ENCODE results near the gene COPA. TPM values are rescaled to one million over a fixed set of nuclear protein-coding genes. Genes with fewer than 3 reads are reported as not detected.
"Not testable (repeated sequence)": the region's sequence is repeated elsewhere in the genome, so short reads cannot be mapped to it uniquely, and the experiment has no call there.

Gene COPA
- total RNA-seq, 2 donors from 2014 or later, result 153 to 165 TPM

DNA sequence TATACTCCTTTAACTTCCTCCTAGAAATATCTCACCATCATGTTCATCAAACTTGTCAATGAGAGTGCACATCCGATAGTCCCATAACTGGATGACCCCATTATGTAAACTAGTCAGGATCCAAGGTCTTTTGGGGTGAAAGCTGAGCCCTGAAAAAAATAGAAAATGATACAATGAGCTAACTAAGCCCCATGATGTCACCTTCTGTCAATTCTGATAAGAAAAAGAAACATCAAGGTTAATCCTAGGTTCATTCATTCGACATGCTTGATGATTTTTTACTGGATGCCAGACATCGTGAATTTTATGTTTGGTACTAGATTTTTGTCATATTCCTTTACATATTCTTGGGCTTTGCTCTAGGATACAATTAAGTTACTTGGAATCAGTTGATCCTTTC is 2.9 kb downstream of the COPA start:
- intact Hi-C loops (cut with DNase I, micrococcal nuclease), result no loop called here
- no peak for ATAC-seq
- DNase-seq, result no peak

DNA sequence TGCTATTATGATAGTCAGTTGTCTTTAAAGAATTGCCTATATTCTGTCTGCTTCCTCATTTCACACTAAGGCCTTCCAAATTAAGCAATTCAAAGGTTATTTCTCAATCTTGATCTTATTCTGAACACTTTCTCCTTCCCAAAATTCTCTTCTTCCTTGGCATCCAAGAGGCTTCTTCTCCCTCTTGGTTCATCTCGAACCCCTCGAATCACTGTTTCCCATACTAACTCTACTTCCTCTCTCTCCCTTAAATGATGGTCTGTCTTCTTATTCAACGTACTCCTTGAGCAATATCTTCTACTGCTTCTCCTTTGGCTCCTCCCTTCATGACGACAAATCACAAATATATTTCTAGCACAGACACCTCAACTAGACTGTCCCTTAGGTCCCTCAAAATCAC is 4.5 kb downstream of the COPA start:
- ATAC-seq, result no peak
- intact Hi-C loops (cut with DNase I, micrococcal nuclease), result no loop called here
- no peak for DNase-seq

DNA sequence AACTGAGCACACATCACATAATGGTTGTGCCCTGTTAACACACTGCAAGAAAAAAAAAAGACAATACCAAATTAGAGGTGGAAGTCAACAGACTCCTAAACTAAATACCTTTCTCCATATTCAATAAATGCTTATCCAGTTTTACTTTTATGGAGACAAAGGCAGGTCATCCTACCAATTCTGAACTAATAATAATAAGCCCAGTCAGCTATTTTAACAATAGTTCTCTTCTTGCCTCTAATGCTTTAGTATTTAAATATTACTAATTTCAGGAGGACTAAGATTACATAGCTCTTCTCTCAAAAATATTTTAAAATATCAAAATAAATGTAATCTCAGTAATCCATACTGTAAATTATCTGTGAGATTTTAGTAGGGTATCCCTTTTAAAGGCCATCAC is 10.5 kb downstream of the COPA start:
- no peak for ATAC-seq
- intact Hi-C loops (cut with DNase I, micrococcal nuclease), result no loop called here
- DNase-seq, result no peak

DNA sequence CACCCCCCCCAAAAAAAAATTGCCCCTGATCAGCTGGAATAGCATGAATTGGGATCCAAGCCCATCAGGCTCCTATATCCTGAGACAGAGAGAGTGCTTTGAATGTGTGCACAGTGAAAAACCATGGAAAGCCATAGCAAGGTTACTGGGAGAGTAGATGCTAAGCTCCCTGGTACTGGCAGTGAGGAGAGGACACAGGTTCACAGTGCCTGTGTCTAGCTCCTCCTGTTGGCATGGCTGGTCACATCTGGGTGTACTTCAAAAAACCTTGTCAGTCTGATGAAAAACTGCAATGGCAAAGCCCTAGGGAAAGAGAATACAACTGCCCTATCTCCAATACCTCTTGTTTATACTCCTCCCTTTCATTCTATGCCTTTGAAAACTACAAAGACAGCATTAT is 12.9 kb downstream of the COPA start:
- DNase-seq, result no peak

DNA sequence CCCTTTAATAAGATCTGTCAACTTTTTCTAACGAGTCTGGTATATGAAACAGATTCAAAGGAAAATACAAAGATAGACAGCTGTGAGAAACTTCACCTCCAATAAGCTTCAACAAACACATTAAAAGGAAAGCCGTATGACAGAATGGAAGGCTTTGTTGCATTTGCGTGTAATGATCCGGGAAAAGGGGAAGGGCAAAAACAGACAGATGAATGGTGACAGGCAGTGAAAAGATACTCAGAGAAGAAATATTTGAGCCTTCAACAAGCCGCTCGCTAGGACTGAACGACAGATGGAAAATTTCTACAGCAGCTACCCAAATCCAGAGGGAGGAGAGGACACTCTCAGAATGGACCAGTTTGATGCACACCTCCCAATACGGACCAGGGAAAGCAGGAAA is 14.9 kb downstream of the COPA start:
- no peak for DNase-seq
- intact Hi-C loops (cut with DNase I, micrococcal nuclease), result no loop called here
- no peak for ATAC-seq

More for the DNA sequence above, 12.9 kb downstream of the COPA start:
- ATAC-seq, result no peak
- intact Hi-C loops (cut with DNase I, micrococcal nuclease), result no loop called here

DNA sequence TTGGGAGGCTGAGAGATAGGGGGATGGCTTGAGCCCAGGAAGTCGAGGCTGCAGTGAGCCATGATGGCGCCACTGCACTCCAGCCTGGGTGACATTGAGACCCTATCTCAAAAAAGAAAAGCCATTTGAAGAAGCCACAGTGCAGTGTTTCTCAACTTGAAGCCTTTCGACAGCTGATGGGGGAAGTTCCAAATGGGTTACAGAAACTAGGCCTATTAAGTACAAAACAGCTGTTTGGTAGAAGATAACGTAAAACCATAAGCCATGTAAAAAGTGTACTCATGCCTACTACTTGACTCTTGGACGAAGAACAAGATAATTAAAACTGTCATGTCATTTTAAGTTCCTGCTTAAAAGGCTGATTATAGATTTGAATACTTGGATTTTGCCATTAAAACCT is 16.6 kb downstream of the COPA start:
- intact Hi-C loops (cut with DNase I, micrococcal nuclease), result no loop called here
- no peak for ATAC-seq
- DNase-seq, result no peak

DNA sequence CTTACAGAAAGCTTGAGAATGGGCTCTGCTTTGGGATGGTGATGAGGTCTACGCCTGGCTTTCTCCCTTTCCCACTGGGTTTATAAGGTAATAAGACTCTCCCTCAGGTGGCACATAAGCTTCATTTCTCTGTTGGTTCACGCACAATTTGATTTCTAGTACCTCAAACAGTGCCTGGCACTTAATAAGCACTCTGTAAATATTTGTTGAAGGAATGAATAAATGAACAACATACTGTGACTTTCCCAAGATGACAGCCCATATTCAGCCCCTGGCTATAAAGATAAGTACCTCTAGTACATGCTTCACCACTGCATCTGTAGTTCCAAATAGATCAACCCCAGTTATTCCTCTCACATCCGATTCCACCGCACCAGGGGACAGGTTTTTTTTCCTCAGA is 17.8 kb downstream of the COPA start:
- no peak for ATAC-seq
- DNase-seq, result no peak
- intact Hi-C loops (cut with DNase I, micrococcal nuclease), result no loop called here

DNA sequence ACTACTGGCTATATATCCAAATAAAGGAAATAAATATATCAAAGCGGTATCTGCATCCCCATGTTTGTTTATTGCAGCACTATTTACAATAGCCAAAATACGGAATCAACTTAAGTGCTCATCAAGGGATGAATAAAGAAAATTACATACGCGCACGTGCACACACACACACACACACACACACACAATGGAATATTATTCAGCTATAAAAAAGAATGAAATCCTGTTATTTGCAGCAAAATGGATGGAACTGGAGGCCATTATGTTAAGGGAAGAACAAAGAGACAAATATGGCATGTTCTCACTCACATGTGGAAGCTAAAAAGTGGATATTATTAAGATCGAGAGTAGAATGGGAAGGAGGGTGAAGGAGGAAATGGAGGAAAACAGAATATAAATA is 20.2 kb downstream of the COPA start:
- DNase-seq (no peak), ATAC-seq (no peak)

DNA sequence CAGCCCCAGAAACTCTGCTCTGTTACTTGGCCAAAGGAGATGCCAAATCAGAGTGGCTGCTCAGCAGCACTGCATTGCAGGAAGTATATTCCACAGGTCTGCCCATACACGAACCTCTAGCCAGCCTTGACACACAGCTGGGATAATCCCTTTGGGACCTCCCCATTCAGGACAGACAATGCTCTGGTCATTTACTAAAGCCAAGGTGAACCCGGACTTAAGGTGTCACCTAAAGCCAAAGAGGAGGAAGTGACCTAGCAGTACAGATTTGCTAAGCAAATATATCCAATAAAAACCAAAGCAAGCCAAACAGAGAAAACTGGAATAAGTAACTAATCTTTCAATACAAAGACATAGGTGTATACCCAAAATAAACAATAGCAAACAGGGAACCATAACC is 27.7 kb downstream of the COPA start:
- intact Hi-C loops (cut with DNase I, micrococcal nuclease), result no loop called here

More for the DNA sequence above, 20.2 kb downstream of the COPA start:
- intact Hi-C loops (cut with DNase I, micrococcal nuclease), result no loop called here

DNA sequence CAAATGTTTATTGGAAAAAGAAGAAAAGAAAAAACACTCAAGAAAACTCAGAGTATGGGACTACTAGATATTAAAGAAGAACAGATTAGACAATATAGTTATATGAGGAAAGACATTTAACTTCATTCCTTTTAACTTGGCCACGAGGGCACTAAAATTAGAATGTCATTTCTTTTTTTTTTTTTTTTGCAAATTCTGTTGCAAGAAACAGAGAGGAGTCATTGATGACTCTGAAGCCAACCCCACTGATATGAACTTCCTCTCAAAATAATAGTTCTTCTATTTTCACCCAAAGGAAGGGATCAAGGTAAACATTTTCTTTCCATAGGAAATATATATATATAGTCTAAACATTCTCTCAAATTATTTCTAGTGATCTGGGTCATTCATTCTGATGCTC is 33.5 kb downstream of the COPA start:
- intact Hi-C loops (cut with DNase I, micrococcal nuclease), result no loop called here
- DNase-seq, result no peak

More for the DNA sequence above, 27.7 kb downstream of the COPA start:
- no peak for DNase-seq
- peak; percentile 32 for ATAC-seq

DNA sequence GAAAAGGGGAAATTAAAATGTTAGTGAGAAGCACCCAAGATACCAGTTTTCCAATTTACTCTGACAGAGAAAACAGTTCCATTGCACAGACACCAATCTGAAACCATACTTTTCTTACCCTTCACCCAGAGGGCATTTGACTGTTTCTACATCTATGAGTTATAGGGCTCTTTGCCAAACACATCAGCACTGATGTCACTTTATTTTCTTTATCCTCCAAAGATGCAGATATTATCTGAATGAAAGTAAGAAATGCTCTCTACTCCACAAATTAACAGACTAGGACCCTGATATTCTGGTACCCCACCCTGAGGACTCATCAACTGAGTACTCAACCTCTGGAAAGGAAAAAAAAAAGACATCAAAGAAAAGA is 33.9 kb downstream of the COPA start:
- intact Hi-C loops (cut with DNase I, micrococcal nuclease), result no loop called here
- ATAC-seq, result no peak
- no peak for DNase-seq

More for the DNA sequence above, 33.5 kb downstream of the COPA start:
- ATAC-seq, result no peak

DNA sequence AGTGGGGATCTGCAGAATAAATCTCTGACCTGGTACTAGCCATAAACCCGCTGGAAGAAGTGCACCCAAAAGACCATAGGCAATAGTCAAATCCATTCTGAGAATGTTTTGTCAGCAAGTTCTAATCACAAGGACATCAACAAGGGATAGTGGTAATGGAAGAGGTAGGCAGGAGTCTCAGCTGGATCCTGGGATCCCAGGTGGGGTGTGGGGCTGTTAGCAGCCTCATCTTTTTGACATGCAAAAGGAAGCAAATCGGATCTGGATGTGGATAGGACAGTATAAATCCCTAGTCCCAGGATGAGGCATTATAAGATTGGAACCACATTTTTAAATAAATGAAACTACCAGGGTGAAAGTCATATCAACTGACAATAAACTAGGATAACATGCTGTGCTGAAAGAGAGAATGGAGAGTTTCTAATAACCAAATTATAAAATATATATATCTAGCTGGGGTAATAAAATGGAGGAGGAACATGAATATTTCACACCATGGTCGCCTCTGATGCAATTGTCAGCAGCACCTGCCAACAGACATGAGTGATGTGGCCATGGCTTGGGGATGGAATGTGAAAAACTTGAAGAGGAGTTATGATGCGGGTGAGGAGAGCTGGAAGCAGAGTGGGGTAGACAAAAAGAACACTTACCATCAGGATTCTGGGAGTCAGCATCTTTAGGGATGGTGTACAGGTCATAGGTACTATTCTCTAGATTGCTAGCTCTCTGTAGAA is 34.4 kb downstream of the COPA start:
- no peak for DNase-seq
- ATAC-seq, result no peak
- intact Hi-C loops (cut with DNase I, micrococcal nuclease), result no loop called here

DNA sequence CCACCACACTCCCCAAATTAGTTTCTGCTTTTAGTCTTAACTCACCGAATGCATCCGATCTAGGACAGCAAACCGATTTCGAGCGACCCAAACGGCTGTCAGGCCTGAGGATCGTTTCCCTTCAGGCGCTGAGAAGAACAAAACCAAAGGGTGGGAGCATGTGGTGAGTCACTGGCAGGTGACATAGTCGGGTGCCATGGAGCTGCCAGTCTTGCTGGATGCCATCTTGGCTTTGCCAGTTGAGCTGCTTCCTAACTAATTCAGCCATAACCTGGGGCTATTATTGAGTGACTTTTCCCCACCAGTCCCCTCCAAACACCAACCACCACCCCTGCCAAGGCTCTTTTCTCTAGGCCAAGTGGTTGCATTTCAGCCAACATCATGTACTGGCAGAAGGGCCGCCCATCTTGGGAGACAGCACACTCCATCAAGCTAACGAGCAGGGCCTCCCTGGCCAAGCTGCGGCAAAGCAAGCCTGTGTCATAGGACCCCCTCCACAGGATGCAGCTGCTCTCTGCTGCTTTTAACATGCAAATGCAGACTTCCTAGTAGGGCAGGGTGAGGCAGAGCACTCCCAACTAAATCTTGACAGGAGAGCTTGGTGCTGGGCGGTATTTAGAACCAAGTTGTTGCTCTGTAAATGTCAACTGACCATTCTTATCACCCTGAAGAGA is 35.8 kb downstream of the COPA start:
- intact Hi-C loops (cut with DNase I, micrococcal nuclease), result no loop called here
- ATAC-seq (no peak), DNase-seq (no peak)

DNA sequence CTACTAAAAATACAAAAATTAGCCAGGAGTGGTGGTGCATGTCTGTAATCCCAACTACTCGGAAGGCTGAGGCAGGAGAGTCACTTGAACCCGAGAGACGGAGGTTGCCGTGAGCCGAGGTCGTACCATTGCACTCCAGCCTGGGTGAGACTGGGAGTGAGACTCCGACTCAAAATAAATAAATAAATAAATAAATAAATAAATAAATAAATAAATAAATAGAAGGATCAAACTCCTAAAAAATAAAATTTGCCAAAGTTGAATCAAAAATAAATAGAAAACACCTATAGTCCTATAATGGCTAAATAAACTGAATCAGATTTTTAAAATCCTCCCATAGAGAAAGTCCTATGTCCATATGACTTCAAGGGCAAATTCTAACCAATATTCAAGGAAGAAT is 42.9 kb downstream of the COPA start:
- intact Hi-C loops (cut with DNase I, micrococcal nuclease), result no loop called here
- ATAC-seq, result no peak
- DNase-seq, result no peak

DNA sequence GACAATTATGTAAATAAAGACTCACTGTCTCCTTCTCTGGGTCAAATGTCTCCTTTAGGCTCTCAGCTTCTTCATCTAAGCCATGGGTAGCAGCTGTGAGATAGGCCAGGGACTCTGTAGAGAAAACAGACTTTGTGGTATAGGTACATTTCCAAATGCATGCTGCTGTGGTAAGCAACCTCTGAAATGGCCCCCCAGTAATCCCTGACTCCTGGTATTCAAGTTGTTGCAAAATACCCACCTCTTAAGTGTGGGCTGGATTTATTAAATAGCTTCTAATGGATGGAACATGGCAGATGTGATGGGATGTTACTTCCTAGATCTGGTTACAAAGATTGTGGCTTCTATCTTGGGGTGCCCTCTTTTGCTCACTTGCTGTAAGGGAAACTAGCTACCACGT is 47.0 kb downstream of the COPA start:
- ATAC-seq, result no peak
- intact Hi-C loops (cut with DNase I, micrococcal nuclease), result loop anchor here in 1 of 2 donors (10.0 kb wide), 1 partner anchor 51 kb away; no protein-coding TSS in a partner anchor
- no peak for DNase-seq

DNA sequence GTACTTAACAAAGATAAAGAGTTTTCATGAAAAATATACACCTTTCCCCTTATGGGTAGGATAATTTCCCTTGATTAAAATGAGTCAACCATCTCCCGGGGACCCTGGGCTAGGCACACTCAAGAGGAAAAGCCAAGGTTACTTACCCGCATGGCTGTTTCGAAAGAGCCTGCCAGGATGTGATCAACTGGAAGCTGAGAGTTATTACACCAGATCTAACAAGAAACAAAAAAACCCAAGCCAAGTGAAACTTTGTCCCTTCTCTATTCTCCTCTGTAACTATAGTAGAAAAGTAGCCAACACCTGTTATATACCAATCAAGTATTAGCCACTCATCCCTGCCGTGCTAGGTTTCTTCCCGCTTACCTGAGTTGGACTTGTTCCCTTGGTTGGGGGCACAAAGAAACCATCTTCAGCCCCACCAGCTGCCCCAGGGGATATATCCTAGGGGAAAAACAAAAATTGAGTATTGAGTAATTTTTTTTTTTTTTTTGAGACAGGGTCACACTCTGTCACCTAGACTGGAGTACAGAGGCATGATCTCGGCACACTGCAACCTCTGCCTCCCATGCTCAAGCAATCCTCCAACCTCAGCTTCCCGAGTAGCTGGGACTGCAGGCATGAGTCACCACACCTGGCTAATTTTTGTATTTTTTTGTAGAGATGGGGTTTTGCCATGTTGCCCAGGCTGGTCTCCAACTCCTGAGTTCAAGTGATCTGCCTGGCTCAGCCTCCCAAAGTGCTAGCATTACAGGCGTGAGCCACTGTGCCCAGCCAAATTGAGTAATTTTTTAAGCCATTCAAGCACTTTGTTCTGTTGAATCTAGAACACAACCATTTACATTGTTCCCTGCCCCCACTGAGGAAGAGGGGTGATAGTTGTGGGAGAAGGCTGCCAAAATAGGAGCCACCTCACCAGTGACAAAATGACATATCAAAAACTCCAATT is 49.8 kb downstream of the COPA start:
- no peak for DNase-seq
- intact Hi-C loops (cut with DNase I, micrococcal nuclease), result loop anchor here (5.0 to 10.0 kb wide), 2 partner anchors 48 to 101 kb away; partner anchors contain the start of gene CASQ1 (in 1 of the 2)
- no peak for ATAC-seq

DNA sequence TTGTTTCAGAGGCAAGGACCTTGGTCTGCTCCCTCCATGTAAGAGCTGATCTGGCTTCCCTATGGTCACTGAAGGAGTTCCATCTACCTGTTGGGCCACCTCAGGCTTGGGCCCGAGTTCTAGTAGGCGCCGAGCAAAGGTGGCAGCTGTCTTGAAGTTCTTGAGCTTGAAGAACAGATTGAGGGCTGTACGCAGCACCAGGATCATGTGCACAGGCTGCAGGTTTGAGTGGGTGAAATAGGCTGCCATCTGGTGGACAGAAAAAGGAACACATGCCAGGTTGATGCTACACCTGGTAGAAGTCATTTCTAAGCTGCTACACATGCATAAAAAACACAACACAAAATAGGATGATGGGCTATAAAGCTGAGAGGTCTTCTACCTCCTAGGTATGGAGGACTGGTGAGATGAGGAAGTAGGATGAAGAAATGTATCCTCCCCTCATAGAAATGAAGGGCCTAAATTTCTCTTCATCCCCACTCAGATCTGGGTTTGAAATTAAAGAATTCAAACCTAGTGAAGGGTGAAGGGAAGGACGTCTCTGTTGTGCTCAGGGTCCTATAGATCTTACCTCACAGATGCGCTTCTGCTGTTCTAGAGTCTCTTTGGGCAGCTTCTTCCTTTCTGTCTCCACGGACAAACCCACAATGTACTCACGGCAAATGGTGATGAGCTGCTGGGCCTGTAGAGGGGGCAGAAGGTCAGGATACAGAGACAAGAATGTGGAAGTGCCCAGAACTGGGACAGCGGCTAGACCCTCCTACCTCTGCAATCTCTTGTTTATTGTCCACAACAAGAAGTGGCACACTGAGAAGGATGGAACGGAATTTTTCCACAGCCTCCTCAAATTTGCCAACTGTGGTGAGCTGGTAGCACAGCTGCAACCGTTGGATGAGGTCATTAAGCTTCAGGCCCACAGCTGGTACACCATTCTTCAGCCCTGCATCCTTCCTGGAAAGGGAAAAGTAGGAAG is 51.5 kb downstream of the COPA start:
- DNase-seq (peak; percentile 47 to 59), ATAC-seq (peak; percentile 92)
- intact Hi-C loops (cut with DNase I, micrococcal nuclease), result loop anchor here (5.0 to 10.0 kb wide), 2 partner anchors 47 to 99 kb away; partner anchors contain the start of gene CASQ1 (in 1 of the 2)

DNA sequence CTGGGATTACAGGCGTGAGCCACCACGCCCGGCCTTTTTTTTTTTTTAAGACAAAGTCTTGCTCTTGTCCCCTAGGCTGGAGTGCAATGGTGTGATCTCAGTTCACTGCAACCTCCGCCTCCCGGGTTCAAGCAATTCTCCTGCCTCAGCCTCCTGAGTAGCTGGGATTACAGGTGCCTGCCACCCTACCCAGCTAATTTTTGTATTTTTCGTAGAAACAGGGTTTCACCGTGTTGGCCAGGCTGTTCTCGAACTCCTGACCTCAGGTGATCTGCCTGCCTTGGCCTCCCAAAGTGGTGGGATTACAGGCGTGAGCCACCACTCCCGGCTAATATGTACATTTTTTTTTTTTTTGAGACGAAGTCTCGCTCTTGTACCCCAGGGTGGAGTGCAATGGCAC is 55.3 kb downstream of the COPA start:
- intact Hi-C loops (cut with DNase I, micrococcal nuclease); DNase-seq; ATAC-seq: not testable (repeated sequence)

Data from left colon (tissue), 2 donors.